ENCODE results near the gene GRAMD2A.

DNA sequence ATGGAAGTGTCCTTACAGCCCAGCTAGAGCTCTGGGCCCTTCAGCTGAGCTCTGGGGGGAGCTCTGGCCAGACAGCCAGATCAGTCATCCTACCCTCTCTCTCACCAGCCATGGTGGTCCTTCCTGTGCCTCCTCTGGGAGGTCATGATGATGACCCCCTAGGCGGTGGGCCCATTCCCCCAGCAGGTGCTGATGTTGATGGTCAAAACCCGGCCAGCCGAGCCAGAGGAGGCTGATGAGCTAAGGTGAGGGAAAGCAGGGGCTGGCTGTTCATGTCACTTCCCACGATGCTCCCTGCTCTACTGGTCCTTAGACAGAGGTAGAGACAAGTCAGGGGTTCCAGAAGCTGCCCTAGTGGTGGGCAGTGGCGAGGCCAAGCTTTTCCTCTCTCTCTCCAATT lies 35.0 kb downstream of the GRAMD2A start:
- TF ChIP-seq JUN (IDR thresholded peaks at IDR 0.05; ENCODE audit: borderline replicate concordance, insufficient read depth, insufficient read length, low read depth) (no peak), CTCF (IDR thresholded peaks at IDR 0.05; ENCODE audit: extremely low read depth in 1 of 2, insufficient read depth in 1 of 2, low read depth in 1 of 2, low read length in 2 of 2) (no peak)

Data from endothelial cell of umbilical vein (primary cell).